Activated CD4-positive, alpha-beta T cell treated with anti-CD3 and anti-CD28 coated beads, Interleukin-2, Interleukin-4, amounts not matched to agents 100 ng/mL and 50 ng/mL, durations not matched to agents 16 hours and 8 hours (primary cell): Measurements from ENCODE around the gene PQBP1.
A peak's percentile ranks its signal among the peaks of the same experiment; 100 is the strongest.
"Not testable (repeated sequence)": the region's sequence is repeated elsewhere in the genome, so short reads cannot be mapped to it uniquely, and the experiment has no call there.

ENCODE experiments used
- DNase-seq: peaks from one replicate; pipeline ENCODE4 v3.0.0-alpha.2; 2020; ENCODE audit warnings: low spot score

The PQBP1 gene

DNA sequence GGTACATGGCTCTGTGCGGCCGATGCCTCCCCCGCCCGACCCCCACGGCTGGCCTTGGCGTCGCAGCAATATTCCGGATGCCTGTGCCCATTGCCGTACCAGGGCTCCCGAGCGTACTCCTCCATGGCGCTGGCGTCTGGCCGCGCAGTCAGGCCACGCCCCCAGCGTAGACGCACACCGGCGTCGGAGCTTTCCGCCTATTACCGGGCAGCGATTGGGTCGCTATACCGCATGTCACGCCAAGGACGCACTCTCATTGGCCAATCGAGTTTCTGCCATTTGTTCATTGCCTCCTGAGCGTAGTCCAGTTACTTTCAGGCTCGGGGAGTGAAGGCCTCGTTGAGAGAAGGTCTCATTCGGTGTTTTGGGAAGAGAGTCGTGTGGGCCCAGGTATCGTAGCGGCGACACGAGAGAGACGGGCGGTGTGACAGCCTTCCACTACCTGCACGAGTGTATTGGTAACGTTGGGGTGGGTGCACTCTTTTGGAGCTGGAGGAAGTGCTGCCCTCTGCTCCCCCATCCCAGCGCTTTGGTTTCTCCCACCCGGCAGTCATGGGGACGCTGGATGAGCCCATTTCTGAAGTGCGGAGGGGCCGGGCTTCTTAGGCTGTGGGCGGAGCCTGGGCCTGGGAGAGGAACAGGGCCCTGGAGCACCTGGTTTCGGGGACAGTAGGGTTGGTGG lies at the start of gene PQBP1, which contains the start of gene TIMM17B:
Gene PQBP1 (plus strand): TSS at position 306 of the 682 bp plus-strand sequence. CDS start 580 bp downstream, outside the sequence.
Gene TIMM17B (minus strand): TSS at position 144 of the 682 bp plus-strand sequence. CDS start 19 bp downstream, at position 125.
- DNase-seq = peak; percentile 91

DNA sequence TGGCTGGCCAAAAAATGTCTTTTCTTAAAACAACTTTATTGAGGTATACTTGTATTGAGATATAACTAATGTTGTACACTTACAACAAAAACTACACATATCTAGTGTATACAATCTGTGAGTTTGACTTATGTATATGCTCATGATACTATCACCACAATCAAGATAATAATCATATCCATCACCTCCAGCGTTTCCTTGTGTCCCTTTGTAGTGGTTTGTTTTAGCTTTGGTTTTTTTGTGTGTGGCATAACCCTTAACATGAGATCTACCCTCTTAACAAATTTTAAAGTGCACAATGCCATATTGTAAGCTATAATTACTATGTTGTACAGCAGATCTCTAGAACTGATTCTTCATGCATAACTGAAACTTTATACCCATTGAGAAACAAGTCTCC lies 48.9 kb upstream of the PQBP1 start:
- DNase-seq = no peak

- DNase-seq = no peak
Measured at GRCh38 chrX:48852857-48853256, 44.9 kb upstream of the PQBP1 start.

GRCh38 chrX:48853494-48853893 lies 44.2 kb upstream of the PQBP1 start:
- DNase-seq = not testable (repeated sequence)

GRCh38 chrX:48854121-48854804 lies 43.5 kb upstream of the PQBP1 start:
- not testable (repeated sequence) for DNase-seq

DNA sequence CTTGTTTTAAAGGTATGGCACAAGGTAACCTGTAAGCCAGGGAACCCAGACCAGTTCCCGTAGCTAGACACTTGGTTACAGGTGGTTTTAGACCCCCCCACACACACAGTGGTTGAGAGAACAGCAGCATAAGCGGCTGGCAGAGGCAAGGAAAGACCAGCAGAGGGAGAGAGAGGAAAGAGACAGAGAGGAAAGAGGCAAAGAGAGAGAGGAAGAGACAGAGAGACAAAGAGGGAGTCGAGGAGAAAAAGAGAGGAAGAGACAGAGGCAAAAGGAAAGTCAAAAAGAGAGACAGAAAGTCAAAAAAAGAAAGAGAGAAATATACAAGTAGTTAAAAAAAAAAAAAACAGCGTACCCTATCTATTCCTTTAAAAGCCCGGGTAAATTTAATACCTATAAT lies 42.8 kb upstream of the PQBP1 start:
- no peak for DNase-seq

DNA sequence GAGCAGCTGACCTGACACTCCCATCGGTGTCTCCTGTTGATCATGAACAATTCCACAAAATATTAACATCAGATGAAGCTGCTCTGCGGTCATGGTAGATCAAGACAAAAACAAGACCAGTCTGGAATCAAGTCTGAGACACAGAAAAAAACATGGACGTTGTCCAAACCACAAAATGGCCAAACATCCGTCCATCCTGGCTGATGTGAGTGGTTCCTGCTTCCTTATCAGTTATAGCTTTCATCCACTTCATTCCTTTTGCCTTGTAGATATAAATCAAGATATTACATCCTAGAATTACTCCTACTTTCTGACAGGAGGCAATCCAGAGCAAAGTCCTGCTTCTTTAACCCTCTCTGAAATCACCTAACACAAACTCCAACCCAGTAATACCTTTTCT lies 33.5 kb upstream of the PQBP1 start:
- no peak for DNase-seq

GRCh38 chrX:48872017-48872416 lies 25.7 kb upstream of the PQBP1 start:
- DNase-seq = not testable (repeated sequence)

DNA sequence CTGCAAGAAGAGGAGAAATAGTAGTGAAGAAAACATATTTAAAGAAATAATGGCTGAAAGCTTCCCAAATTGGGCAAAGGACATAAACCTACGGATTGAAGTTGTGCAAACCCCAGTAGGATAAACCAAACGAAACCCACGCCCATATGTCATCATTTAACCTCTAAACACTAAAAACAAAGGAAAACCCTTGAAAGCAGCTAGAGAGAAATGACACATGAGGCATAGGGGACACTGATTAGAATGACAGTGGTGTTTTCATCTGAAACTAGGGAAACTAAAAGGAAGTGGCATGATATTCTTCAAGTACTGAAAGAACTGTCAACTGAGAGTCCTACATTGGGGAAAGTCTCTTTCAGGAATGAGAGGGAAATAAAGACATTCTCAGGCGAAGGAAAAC lies 20.8 kb upstream of the PQBP1 start:
- not testable (repeated sequence) for DNase-seq

DNA sequence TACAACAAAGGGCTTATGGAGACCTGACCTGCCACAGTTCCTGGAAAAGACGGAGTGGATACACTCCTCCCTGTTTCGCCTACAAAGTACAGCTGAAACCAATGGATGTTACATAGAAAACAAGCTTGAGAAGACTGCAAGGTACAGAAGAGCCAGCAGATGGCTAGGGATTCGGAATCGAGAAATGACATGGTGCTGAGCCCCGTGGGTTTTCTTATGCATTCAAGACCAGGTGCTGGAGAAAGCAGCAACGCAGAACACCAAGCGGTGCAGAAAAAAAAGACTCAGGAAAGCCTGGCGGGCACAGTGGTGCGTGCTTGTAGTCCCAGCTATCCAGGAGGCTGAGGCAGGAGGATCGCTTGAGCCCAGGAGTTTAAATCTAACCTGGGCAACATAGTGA lies 14.0 kb upstream of the PQBP1 start:
- no peak for DNase-seq

- not testable (repeated sequence) for DNase-seq
Measured at GRCh38 chrX:48886586-48886985, 11.1 kb upstream of the PQBP1 start.

DNA sequence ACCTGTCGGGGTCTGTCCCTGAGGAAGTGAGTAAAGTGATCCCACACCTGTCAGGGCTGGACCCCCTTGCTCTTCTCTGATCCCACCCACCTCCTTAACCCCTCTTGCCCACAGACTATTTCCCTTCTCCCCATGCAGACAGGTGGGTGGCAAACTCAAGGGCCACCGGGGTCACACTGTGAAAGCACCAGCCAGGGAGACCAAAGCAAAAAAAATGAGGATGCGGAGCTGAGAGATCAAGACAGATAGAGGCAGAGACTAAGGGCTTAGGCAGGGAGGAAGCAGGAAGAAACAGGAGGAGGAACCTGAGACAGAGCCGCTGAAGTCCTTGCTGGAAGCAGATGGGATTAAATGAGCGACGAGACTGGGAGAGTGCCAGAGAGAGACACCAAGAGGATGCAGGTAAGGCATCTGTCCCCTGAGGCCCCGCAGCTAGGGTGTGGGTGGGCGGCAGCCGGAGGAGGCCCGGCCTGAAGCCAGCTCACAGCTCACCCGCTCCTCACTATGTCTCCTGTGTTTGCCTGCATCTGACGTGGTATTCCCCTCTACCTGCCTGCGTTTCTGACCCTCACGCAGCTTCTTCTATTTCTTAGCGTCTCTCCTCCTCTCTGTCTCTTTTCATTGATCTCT lies 7.3 kb upstream of the PQBP1 start:
- DNase-seq = no peak

GRCh38 chrX:48890934-48891401 lies 6.8 kb upstream of the PQBP1 start:
- DNase-seq = no peak

DNA sequence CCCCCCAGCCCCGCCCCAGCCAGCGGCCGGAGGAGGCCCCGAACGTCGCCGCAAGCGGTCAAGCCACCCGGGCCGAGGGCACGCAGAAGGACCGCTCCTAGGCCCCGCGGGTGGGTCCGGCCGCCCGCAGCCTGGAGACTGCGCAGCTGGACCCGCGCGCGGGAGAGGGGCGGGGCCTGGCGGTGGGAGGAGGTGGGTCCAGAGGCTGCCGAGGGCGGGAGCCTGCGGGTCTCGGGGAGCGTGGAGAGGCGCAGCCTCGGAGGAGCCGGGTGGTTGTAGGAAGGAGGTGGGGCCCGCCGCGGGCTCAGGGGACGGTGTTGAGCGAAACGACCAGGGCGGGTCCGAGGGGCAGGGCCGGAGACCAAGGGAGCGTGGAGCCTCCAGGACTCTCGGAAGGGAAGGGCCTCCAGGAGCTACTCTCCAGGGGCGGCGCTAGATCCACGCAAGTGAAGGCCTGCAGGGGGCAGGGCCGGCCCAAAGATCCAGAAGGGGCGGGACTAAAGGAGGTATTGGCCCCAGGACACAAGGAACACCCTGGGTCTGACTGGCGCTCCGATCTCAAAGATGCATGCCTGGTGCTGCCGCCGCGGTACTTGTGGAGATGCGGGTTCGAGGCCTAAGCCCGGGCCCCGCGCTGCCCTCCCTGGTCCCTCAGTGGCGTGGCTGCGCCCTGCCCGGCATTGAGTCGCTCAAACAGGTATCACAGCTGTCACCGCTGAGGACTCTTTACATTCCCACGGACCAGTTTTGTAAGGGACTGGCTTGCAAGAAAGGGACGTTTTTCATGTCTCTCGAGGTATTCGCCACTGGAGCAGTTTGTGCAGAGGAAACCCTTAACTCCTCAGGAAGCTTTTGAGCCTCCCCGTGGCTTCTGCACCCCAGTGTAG lies 6.1 kb upstream of the PQBP1 start:
- peak; percentile 66 for DNase-seq

DNA sequence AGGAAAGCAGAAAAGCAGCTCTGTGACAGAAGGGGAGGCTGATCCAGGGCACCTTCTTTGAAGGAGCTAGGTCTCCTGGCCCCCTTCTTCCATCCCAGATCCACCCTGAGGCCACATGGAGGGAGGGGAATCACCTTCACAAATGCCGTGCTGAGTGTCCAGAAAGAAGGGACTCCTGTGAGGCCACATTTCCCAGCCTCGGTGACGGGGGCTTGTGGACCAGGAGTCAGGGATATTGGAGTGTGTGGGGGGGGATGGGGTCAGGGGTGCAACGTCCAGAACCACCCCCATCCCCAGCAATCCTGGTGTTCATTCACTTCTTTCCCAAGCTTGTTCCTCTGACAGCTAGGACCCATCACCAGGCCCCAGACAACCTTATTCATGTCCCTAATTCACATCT lies 4.8 kb upstream of the PQBP1 start:
- DNase-seq = no peak

DNA sequence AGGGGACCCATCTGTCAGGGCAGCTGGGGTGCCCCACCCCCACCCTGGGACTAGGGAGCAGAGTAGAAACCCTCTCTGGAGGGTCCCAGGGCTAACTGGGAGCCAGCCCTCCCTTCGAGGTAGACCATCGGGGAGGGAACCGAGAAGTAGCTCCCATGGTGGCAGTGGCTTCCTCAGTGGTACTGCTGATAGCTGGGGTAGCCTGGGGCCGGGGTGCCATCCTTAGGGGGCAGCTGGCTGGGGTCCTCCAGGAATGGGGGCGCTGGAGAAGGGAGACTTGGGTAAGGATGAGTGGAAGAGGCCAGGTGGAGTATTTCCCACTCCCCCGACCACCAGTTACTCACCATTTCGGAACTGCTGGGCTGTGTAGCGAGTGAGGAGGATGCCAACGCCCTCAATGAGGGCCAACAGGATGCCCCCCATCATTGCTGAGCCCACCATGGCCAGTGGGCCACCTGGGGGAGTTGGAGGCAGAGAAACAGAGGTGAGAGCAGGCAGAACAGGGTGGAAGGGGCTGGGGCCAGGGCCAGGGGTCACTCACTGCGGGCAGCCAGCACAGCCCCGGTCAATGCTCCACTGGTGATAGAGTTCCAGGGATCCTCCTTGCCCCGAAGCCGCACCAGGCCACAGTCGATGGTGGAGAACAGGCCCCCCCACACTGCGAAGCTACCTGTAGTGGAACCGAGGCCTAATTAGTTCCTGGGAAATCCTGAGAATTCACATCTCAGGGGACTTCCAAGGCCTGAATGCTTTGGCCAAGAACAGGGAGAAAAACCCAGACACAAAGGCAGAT lies 4.0 kb upstream of the PQBP1 start:
- no peak for DNase-seq

DNA sequence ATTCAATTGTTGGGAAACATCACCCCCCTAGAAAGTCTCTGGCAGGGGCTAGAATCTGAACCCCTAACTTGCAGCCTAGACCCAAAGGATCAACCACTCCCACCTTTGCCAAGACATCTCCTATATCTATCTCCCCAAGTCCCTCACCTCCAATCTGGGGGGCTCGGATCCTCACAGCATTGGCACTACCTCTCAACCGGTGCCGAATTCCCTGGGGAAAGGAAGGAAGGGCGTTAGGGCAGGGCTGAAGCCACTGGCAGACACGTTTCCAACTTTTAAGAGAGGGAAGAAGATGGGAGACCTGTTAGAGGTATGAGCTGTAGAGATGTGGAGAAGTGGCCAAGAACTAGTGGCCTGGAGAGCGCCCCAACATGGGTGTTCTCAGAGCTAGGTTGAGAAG lies 2.8 kb upstream of the PQBP1 start:
- no peak for DNase-seq

DNA sequence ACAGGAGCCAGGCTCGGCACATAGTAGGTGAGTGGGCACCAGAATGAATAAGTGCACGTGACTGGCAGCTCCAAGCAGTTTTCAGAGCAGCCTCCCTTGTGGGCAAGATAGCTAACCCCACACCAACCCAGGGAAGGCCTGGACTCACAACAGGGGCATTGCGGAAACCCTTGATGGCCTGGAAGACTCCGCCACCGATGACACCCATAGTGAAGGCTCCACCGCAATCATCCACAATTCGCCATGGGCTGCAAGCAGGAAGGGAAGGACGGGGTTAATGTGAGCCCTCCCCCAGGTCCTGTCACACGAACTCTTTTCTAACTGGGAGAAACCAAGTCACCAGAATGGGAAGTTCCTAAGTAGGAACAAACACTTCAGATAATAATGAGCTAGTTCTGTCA lies 1.1 kb upstream of the PQBP1 start:
- no peak for DNase-seq

- DNase-seq = peak; percentile 57
Measured at GRCh38 chrX:48897157-48897624, 539 bp upstream of the PQBP1 start.

- DNase-seq = no peak
Measured at GRCh38 chrX:48899078-48899410, 1.3 kb downstream of the PQBP1 start.

DNA sequence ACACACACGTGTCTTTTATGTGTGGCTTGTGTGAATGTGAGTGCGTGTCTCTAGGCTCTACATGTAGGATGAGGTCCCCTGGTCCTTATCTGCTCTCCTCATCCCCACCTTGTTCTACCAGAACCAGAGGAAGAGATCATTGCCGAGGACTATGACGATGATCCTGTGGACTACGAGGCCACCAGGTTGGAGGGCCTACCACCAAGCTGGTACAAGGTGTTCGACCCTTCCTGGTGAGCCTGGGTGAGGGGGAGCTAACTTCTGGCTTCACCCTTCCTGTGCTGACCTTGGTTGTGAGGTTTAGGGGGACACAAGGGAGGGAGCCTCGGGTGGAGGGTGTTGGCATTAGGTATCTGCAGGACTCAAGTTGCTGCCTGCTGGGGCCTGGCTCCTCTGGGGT lies 3.3 kb downstream of the PQBP1 start:
- DNase-seq = no peak
